ENCODE data around the gene RCSD1.

GRCh38 chr1:167648978-167649744 lies 19.1 kb downstream of the RCSD1 start:
- TF ChIP-seq, protein P1, sequence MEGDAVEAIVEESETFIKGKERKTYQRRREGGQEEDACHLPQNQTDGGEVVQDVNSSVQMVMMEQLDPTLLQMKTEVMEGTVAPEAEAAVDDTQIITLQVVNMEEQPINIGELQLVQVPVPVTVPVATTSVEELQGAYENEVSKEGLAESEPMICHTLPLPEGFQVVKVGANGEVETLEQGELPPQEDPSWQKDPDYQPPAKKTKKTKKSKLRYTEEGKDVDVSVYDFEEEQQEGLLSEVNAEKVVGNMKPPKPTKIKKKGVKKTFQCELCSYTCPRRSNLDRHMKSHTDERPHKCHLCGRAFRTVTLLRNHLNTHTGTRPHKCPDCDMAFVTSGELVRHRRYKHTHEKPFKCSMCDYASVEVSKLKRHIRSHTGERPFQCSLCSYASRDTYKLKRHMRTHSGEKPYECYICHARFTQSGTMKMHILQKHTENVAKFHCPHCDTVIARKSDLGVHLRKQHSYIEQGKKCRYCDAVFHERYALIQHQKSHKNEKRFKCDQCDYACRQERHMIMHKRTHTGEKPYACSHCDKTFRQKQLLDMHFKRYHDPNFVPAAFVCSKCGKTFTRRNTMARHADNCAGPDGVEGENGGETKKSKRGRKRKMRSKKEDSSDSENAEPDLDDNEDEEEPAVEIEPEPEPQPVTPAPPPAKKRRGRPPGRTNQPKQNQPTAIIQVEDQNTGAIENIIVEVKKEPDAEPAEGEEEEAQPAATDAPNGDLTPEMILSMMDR (IDR thresholded peaks at IDR 0.05; ENCODE audit: low read length): no peak
- TF ChIP-seq EZH2 (IDR thresholded peaks at IDR 0.05; ENCODE audit: borderline replicate concordance, low read length): no peak

Measured in OCI-LY1 (cell line).